T follicular helper cell (primary cell): ENCODE results near the gene N4BP2L1.

Source experiments
- DNase-seq: peaks from one replicate; pipeline ENCODE4 v3.0.0-alpha.2; 2020; ENCODE audit warnings: low read depth

N4BP2L1 gene

GRCh38 chr13:32431361-32431760 is 3.4 kb upstream of the N4BP2L1 start:
- DNase-seq = no peak

GRCh38 chr13:32430018-32430747 is 2.3 kb upstream of the N4BP2L1 start:
- DNase-seq = no peak

- no peak for DNase-seq
These were observed 1.5 kb upstream of the N4BP2L1 start for GRCh38 chr13:32429433-32429909.

GRCh38 chr13:32428581-32429432 is 877 bp upstream of the N4BP2L1 start:
- no peak for DNase-seq

GRCh38 chr13:32426990-32427851 is 709 bp downstream of the N4BP2L1 start:
- peak; percentile 57 for DNase-seq

GRCh38 chr13:32426191-32426989 is 1.5 kb downstream of the N4BP2L1 start:
- no peak for DNase-seq

GRCh38 chr13:32425158-32425557 is 2.8 kb downstream of the N4BP2L1 start:
- no peak for DNase-seq

- no peak for DNase-seq
These were observed 4.3 kb downstream of the N4BP2L1 start for GRCh38 chr13:32423592-32423991.

- DNase-seq = no peak
These were observed 8.1 kb downstream of the N4BP2L1 start for GRCh38 chr13:32419862-32420261.

GRCh38 chr13:32417995-32418394 is 9.9 kb downstream of the N4BP2L1 start:
- no peak for DNase-seq

- DNase-seq = no peak
These were observed 12.9 kb downstream of the N4BP2L1 start for GRCh38 chr13:32415019-32415418.

- DNase-seq = no peak
These were observed 13.3 kb downstream of the N4BP2L1 start for GRCh38 chr13:32414580-32414979.

- no peak for DNase-seq
These were observed 14.6 kb downstream of the N4BP2L1 start for GRCh38 chr13:32413284-32413683.

- no peak for DNase-seq
These were observed 18.1 kb downstream of the N4BP2L1 start for GRCh38 chr13:32409561-32410421.

- DNase-seq = no peak
These were observed 19.0 kb downstream of the N4BP2L1 start for GRCh38 chr13:32409001-32409313.

- DNase-seq = no peak
These were observed 19.5 kb downstream of the N4BP2L1 start for GRCh38 chr13:32408296-32409000.

- DNase-seq = no peak
These were observed 20.1 kb downstream of the N4BP2L1 start for GRCh38 chr13:32407854-32408253.

GRCh38 chr13:32403108-32403507 is 24.8 kb downstream of the N4BP2L1 start:
- DNase-seq = no peak

GRCh38 chr13:32391101-32391619 is 36.8 kb downstream of the N4BP2L1 start:
- no peak for DNase-seq

GRCh38 chr13:32390484-32390883 is 37.4 kb downstream of the N4BP2L1 start:
- DNase-seq = no peak
